Measurements from ENCODE around the gene HOXA10.

The HOXA10 gene

GRCh38 chr7:27203365-27203953 lies 29.3 kb upstream of the HOXA10 start:
- DNase-seq = no peak

- no peak for DNase-seq
Observed at GRCh38 chr7:27202862-27203134, 28.7 kb upstream of the HOXA10 start.

- DNase-seq = no peak
Observed at GRCh38 chr7:27202018-27202861, 28.1 kb upstream of the HOXA10 start.

- DNase-seq = no peak
Observed at GRCh38 chr7:27201580-27202017, 27.5 kb upstream of the HOXA10 start.

GRCh38 chr7:27200761-27201579 lies 26.9 kb upstream of the HOXA10 start:
- DNase-seq = no peak

GRCh38 chr7:27199849-27200760 lies 26.0 kb upstream of the HOXA10 start, which contains the start of gene HOXA13:
Gene HOXA13 (minus strand): TSS chr7:27200091. CDS start chr7:27200077, 14 bp downstream.
- DNase-seq = no peak

- DNase-seq = no peak
Observed at GRCh38 chr7:27198871-27199801, 25.0 kb upstream of the HOXA10 start.

- DNase-seq = no peak
Observed at GRCh38 chr7:27198138-27198841, 24.2 kb upstream of the HOXA10 start.

GRCh38 chr7:27197137-27198042 lies 23.3 kb upstream of the HOXA10 start:
- no peak for DNase-seq

GRCh38 chr7:27196287-27196767 lies 22.2 kb upstream of the HOXA10 start:
- peak; percentile 86 for DNase-seq

GRCh38 chr7:27194686-27195379 lies 20.7 kb upstream of the HOXA10 start:
- DNase-seq = no peak

- no peak for DNase-seq
Observed at GRCh38 chr7:27194002-27194352, 19.9 kb upstream of the HOXA10 start.

- DNase-seq = no peak
Observed at GRCh38 chr7:27193335-27194001, 19.3 kb upstream of the HOXA10 start.

- no peak for DNase-seq
Observed at GRCh38 chr7:27192546-27193334, 18.6 kb upstream of the HOXA10 start.

- DNase-seq = no peak
Observed at GRCh38 chr7:27191833-27192545, 17.9 kb upstream of the HOXA10 start.

- DNase-seq = peak; percentile 6
Observed at GRCh38 chr7:27191161-27191731, 17.1 kb upstream of the HOXA10 start.
